ENCODE measurements around the gene MMP24OS.
"Not testable (repeated sequence)": the region's sequence is repeated elsewhere in the genome, so short reads cannot be mapped to it uniquely, and the experiment has no call there.

The MMP24OS gene

DNA sequence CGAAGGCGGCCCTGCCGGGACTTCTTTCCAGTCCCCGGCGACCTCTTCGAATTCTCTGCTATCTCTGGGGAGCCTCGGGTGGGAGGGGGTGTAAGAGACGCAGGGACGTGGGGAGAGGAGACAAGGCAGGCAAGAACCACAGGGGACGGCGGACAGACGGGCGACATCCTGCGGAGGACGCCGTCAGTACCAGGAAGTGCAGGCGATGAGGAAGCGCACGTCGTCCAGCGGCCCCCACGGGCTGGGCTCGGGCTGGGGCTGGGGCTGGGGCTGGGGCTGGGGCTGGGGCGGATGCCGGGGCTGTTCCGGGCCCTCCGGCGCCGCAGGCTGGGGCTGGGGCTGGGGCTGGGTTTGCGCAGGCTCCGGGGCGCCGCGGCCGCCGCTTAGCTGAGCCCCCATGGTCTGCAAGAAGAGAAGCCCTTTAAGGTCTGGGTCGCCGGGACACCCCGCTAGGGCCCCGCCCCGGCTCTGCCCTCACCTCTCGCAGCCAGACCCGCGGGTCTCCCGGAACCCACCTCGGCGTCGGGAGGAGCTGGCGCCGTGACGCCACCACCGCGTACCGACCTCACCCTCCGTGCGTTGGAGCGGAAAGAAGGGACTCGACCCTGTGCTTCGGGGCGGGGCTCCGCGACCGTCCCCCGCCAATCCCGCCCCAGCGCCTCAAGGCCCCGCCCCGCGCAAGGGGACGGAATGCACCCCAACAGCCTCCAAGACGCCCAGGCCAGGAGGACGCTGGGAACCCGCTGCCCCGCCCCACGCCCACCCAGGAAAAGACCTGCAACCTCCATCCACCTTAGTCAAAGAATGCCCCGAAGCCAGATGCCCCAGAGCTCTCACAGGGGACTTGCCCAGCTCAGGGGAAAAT is at the start of gene MMP24OS:
TSS of gene MMP24OS (minus strand) at position 592 of the 865 bp plus-strand sequence. CDS start at position 399, 193 bp downstream.
- peak; percentile 94 for FAIRE-seq

DNA sequence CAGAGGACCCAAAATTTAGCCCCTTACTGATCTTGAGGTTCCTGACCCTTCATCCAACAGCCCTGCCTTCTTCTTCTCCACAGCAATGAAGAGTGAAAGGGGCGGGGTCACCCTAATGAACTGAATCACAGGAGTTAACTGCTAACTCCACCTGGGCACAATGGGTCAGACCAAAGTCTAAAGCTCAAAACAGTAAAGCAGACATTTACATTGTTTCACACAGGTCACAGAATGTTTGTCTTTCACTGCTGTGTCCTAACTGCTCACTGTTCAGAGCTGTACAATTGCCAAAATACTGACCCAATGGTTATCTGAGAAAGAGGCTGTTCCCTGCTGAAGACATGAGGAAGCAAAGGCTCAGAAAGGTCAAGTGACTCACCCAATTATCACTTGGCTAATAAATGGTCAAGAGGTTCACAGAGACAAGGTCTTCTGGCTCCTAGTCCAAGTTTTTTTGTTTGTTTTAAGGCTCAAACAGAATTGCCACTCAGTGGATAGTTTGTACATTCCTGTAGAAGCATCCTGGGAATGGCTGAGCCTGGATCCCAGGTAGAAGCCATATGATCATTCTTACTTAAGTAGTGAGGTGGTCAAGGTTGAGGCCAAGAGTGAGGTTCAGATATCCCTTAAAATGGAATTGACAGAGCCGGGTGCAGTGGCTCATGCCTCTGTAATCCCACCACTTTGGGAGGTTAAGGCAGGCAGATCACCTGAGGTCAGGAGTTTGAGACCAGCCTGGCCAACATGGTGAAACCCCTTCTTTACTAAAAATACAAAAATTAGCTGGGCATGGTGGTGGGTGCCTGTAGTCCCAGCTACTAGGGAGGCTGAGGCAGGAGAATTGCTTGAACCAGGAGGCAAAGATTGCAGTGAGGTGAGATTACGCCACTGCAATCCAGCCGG is 49.4 kb upstream of the MMP24OS start:
- no peak for FAIRE-seq

DNA sequence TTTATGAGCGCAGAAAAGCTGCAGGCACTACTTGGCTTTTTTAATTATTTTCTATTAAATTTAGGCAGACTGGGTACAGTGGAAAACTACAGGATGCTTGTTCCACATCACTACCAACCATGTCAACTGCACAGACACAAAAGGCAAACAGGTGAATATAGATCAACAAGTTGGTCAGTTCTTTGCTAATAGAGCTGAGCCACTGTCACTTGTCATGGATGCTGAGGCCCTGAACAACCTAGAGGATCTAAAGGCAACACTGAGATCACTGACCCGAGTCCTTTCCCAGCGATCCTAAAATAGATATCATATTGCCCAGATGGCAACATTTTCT is 48.8 kb upstream of the MMP24OS start:
- no peak for FAIRE-seq

- no peak for FAIRE-seq
Observed at GRCh38 chr20:35326021-35326739, 48.3 kb upstream of the MMP24OS start.

GRCh38 chr20:35325401-35325800 is 47.5 kb upstream of the MMP24OS start:
- FAIRE-seq: no peak

DNA sequence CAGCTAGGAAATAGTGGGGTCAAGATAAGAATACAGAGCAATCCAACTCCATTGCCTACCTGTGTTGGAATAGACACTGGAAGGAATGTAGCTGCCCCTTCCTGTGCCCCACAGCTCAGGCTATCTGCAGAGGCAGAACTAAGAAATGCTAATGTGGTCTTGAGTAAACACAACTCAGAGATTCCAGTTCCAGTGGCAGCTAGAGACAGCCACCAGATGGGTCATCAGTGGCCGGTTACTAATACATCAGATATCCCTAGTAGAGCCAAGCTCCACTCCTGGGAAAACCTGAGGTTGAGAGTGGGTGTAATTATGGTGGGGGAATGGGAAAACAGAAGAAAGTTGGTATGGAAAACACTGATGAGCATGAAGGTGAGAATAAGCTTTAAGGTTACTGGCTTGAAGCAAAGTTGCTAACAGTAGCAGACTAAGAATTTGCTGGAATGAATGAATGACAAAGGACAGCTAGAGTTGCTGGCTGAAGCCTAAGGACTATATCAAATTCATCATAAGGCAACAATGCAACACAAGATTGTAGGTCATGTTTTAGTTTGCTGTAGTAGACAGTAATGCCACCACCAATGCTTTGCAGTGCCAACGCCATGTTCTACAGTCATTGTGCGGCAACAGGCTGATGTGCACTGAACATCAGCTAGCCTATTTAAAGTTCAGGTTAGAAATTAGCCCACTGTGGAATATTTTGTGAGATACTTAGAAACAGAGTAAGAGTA is 42.6 kb upstream of the MMP24OS start:
- no peak for FAIRE-seq

DNA sequence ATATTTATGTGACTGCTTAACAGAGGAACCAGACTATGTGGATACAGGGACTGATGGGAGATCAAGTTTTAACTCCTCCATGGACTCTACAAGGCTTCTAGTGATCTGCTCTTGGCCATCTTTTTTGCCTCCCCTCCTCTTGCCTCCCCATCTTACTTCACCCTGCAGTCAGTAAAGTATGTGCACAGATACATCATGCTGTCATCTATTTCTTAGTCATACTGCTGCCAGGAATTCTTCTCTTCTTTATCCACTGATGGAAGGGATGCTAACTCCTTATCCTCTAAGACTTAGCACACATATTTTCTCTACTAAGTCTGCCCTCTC is 41.9 kb upstream of the MMP24OS start:
- FAIRE-seq: no peak

DNA sequence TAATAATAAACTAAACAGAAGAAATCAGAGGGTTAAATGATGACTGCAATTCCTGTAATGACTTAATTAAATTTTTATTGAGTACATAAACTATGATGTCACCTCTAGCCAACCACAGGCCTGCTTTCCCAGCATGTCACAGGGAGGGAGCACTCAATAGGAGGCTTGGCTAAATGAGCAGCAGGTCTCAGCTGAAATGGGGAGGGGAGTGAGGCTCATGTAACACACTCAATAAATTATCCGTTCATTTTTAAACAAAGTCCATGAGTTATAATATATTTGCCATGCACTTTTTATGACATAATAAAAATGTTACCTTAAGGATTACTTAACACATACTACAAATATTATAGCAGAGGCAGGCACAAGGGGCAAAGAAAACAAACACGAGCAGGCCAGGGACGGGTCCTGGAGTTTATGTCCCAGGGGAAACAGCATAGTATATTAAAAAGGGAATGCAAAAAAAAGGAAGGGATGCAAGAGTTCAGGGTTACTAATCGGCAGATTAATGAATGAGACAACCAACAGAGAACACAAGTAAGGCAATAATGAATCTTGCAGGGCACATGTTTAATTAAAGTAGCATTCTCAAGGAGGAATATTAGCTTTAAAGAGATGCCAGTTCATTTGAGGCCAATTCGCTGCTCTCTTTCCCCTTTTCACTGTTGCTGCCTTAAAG is 41.4 kb upstream of the MMP24OS start:
- FAIRE-seq: no peak

- no peak for FAIRE-seq
Observed at GRCh38 chr20:35318502-35319157, 40.7 kb upstream of the MMP24OS start.

- no peak for FAIRE-seq
Observed at GRCh38 chr20:35317416-35318210, 39.7 kb upstream of the MMP24OS start.

- no peak for FAIRE-seq
Observed at GRCh38 chr20:35316086-35316485, 38.2 kb upstream of the MMP24OS start.

DNA sequence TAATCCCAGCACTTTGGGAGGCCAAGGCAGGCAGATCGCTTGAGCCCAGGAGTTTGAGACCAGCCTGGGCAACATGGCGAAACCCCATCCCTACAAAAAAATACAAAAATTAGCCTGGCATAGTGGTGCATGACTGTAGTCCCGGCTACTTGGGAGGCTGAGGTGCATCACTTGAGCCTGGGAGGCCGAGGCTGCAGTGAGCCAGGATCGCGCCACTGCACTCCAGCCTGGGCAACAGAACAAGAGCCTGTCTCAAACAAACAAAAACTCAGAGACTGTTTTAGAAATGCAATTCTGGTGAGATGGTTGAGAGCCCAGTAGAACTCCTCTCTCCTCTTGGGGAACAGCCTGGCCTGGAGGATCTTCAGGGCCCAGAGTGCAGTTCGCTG is 37.7 kb upstream of the MMP24OS start:
- not testable (repeated sequence) for FAIRE-seq

GRCh38 chr20:35314816-35315631 is 37.1 kb upstream of the MMP24OS start:
- no peak for FAIRE-seq

- no peak for FAIRE-seq
Observed at GRCh38 chr20:35312318-35312717, 34.4 kb upstream of the MMP24OS start.

GRCh38 chr20:35311822-35312221 is 33.9 kb upstream of the MMP24OS start:
- no peak for FAIRE-seq

- FAIRE-seq: no peak
Observed at GRCh38 chr20:35311409-35311808, 33.5 kb upstream of the MMP24OS start.

DNA sequence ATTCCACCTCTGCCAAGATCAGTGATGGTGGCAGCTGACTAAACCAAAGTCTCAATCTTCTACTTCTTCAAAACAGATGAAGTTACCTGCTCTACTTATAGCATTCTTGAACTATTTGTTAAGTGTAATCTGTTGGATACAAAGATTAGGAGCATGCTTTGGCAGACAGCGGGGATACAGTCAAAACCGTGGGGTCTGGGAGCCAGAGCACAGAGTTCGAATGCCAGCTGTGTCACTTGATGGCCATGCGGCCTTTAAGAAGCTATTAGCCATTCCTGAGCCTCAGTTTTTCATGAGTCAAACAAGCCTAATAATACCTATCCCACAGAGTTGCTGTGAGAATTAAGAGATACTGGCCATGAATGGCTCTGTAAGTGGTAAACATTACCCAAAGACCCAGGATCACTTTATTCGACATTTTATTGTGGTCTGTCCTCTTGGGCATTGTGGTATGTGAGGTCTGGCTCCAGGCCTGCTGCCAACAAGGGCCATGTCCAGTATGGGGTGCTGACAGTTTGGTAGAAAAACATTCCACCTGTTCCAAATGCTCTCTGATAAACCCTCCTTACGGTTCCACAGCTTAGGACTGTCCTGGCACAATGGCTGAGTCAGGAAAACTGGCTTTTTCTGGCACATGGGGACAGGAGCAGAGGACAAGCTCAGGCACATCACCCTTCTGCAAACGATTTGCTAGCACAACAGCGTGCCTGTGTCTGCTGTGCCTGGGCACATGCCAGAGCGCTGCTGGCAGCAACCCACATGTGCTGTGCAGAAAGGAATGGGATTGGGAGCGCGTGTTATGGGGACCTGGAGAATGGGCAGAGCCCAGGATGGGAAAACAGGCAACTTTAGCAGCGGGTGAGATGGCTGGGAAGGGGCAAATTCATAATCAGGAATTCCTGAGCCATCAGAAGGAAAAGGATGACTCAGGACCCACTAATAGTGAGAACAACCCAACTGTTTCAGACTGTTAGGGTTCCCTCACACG is 30.0 kb upstream of the MMP24OS start:
- FAIRE-seq: no peak

- peak; percentile 31 for FAIRE-seq
Observed at GRCh38 chr20:35306931-35307517, 29.1 kb upstream of the MMP24OS start.

Measured in G401.6 (cell line).